Panc1 (cell line): ENCODE measurements around the gene GAS7. TPM values are rescaled to one million over a fixed set of nuclear protein-coding genes. Genes with fewer than 3 reads are reported as not detected.

Experiments used
- ATAC-seq: fragments of 200-7000 bp; cut with Tn5 transposase; 2 replicates; pipeline ENCODE4 v1.9.1; 2020; ENCODE audit warnings: mild to moderate bottlenecking, moderate library complexity
- BruUV-seq: library from RNA; stranded (reverse); fragments of 400-500 nt; replicated peaks from 2 replicates; lab custom pipeline; 2021; lab: Mats Ljungman, UMichigan
- CTCF ChIA-PET: fragments of 300-600 bp; sonication (Branson Sonifier 250); formaldehyde crosslinking; loops from one replicate; lab custom pipeline; 2022; ENCODE audit warnings: antibody characterized with exemption; lab: Charles Lee
- POLR2A ChIA-PET: fragments of 300-600 bp; sonication (Branson Sonifier 250); formaldehyde crosslinking; loops from one replicate; lab custom pipeline; 2022; ENCODE audit warnings: antibody characterized with exemption; lab: Charles Lee
- DNase-seq: peaks from one replicate; pipeline ENCODE4 v3.0.0-alpha.2; 2010; ENCODE audit warnings: low read depth, low spot score
- H3K27ac ChIP-seq: 2 replicates; pipeline ENCODE4 v1.5.1; 2011; ENCODE audit warnings: mild to moderate bottlenecking, low read length, inconsistent platforms
- H3K27me3 ChIP-seq: fragments of 200-500 bp; sonication (Bioruptor generic); 2 replicates; pipeline ENCODE4 v1.6.0; 2014; ENCODE audit warnings: low read length, inconsistent platforms; ENCODE audit not compliant: control insufficient read depth, insufficient read depth
- H3K36me3 ChIP-seq: fragments of 200-500 bp; sonication (Bioruptor generic); 2 replicates; pipeline ENCODE4 v1.5.1; 2014; ENCODE audit warnings: inconsistent platforms, mild to moderate bottlenecking, low read length, moderate library complexity; ENCODE audit not compliant: control insufficient read depth, insufficient read depth
- H3K4me1 ChIP-seq: 2 replicates; pipeline ENCODE4 v1.5.1; 2011; ENCODE audit warnings: inconsistent platforms, mild to moderate bottlenecking, low read length, moderate library complexity; ENCODE audit not compliant: control insufficient read depth, insufficient read depth
- H3K4me3 ChIP-seq, 2 experiments: 2 replicates each; pipeline ENCODE4 v1.5.1; 2011 to 2012; ENCODE audit warnings: low read depth in 2 of 2, low read length in 2 of 2, mild to moderate bottlenecking in 2 of 2, inconsistent platforms in 1 of 2, moderate library complexity in 1 of 2
- H3K9me3 ChIP-seq: fragments of 200-500 bp; sonication (Bioruptor generic); 2 replicates; pipeline ENCODE4 v1.5.1; 2014; ENCODE audit warnings: low read depth, mild to moderate bottlenecking, inconsistent platforms, low read length, moderate library complexity; ENCODE audit not compliant: control insufficient read depth, insufficient read depth
- CTCF ChIP-seq: fragments of 450-650 bp; IDR thresholded peaks from 2 replicates; pipeline ENCODE4 v1.5.1; 2017; ENCODE audit warnings: mild to moderate bottlenecking
- POLR2AphosphoS5 ChIP-seq: IDR thresholded peaks from 2 replicates; pipeline ENCODE4 v1.6.1; 2012; ENCODE audit warnings: mild to moderate bottlenecking, low read depth, low read length, moderate library complexity
- REST ChIP-seq, 2 experiments: IDR thresholded peaks; 2 replicates each; pipeline ENCODE4 v1.6.1; 2011 to 2012; ENCODE audit warnings: low read depth in 2 of 2, control low read depth in 1 of 2, low read length in 1 of 2, mild to moderate bottlenecking in 1 of 2, moderate library complexity in 1 of 2; ENCODE audit not compliant: insufficient read depth in 1 of 2
- SIN3A ChIP-seq: IDR thresholded peaks from 2 replicates; pipeline ENCODE4 v1.6.1; 2012; ENCODE audit warnings: low read depth, mild to moderate bottlenecking, low read length, moderate library complexity, borderline replicate concordance; ENCODE audit not compliant: insufficient read depth
- TCF7L2 ChIP-seq: IDR thresholded peaks from 2 replicates; pipeline ENCODE4 v1.6.1; 2011; ENCODE audit warnings: mild to moderate bottlenecking, low read depth, low read length, inconsistent platforms
- in situ Hi-C: cut with HindIII; loops from 2 replicates; pipeline ENCODE4 v1.10.0; 2016; ENCODE audit warnings: low sequenced_read_pairs, low pct_unique_long_range_greater_than_20kb
- intact Hi-C: fragments of 100-400 bp; cut with micrococcal nuclease; formaldehyde crosslinking; loops from one replicate; pipeline ENCODE4 v1.10.0; 2022; ENCODE audit not compliant: unreplicated experiment
- total RNA-seq: library from RNA; stranded (reverse); gene quantifications from one replicate; pipeline ENCODE4 v1.2.1, GENCODE V29; 2021; ENCODE audit not compliant: unreplicated experiment

The GAS7 gene
- total RNA-seq, 1 experiment from 2014 or later = 0.05 TPM

- no peaks in the 10 kb centered on the region for H3K27me3 ChIP-seq
- H3K4me3 ChIP-seq = no peak overlapping the region
- no TSS peak for BruUV-seq
- intact Hi-C loops (no loop called here), in situ Hi-C loops (no loop called here)
- no peak overlapping the region for H3K27ac ChIP-seq
- DNase-seq (no peak), ATAC-seq (no peak)
- ChIA-PET POLR2A (no interaction called here), CTCF (no interaction called here)
- TF ChIP-seq CTCF (no peak), TCF7L2 (no peak), REST (IDR thresholded peaks at IDR 0.05; ENCODE audit: insufficient read depth in 1 of 2, low read depth in 2 of 2, low read length in 1 of 2) (no peak), SIN3A (no peak), POLR2AphosphoS5 (no peak)
- no peaks in the 10 kb centered on the region for H3K36me3 ChIP-seq
- no peaks in the 10 kb centered on the region for H3K4me1 ChIP-seq
- H3K9me3 ChIP-seq = no peaks in the 10 kb centered on the region
Measured at GRCh38 chr17:10141436-10141835, 57.0 kb downstream of the GAS7 start.

- H3K9me3 ChIP-seq = no peaks in the 10 kb centered on the region
- H3K27ac ChIP-seq = no peak overlapping the region
- ChIA-PET CTCF (no interaction called here), POLR2A (no interaction called here)
- no peak overlapping the region for H3K4me3 ChIP-seq
- in situ Hi-C loops = no loop called here
- H3K27me3 ChIP-seq = no peaks in the 10 kb centered on the region
- H3K4me1 ChIP-seq = no peaks in the 10 kb centered on the region
- no peak for DNase-seq
- BruUV-seq = no TSS peak
- ATAC-seq = no peak
- H3K36me3 ChIP-seq = no peaks in the 10 kb centered on the region
- TF ChIP-seq TCF7L2 (no peak), SIN3A (no peak), POLR2AphosphoS5 (no peak), REST (IDR thresholded peaks at IDR 0.05; ENCODE audit: insufficient read depth in 1 of 2, low read depth in 2 of 2, low read length in 1 of 2) (no peak), CTCF (no peak)
- intact Hi-C loops = no loop called here
Measured at GRCh38 chr17:10139577-10139976, 58.8 kb downstream of the GAS7 start.
